Muscle of arm (tissue), 12 donors: ENCODE measurements around the gene C20orf141. TPM values are rescaled to one million over a fixed set of nuclear protein-coding genes. Genes with fewer than 3 reads are reported as not detected.
A peak's percentile ranks its signal among the peaks of the same experiment; 100 is the strongest.
"Not testable (repeated sequence)": the region's sequence is repeated elsewhere in the genome, so short reads cannot be mapped to it uniquely, and the experiment has no call there.

ENCODE experiments used
- DNase-seq: peaks from one replicate; pipeline ENCODE4 v3.0.0-alpha.2; 2013
- polyA plus RNA-seq, 12 donors: library from polyadenylated mRNA; unstranded; fragments of 120-200 nt; gene quantifications; one replicate each; pipeline ENCODE4 v1.2.1, GENCODE V29; 2013; ENCODE audit not compliant: insufficient read length in 12 of 12

The C20orf141 gene
- polyA plus RNA-seq, 12 donors: not detected

DNA sequence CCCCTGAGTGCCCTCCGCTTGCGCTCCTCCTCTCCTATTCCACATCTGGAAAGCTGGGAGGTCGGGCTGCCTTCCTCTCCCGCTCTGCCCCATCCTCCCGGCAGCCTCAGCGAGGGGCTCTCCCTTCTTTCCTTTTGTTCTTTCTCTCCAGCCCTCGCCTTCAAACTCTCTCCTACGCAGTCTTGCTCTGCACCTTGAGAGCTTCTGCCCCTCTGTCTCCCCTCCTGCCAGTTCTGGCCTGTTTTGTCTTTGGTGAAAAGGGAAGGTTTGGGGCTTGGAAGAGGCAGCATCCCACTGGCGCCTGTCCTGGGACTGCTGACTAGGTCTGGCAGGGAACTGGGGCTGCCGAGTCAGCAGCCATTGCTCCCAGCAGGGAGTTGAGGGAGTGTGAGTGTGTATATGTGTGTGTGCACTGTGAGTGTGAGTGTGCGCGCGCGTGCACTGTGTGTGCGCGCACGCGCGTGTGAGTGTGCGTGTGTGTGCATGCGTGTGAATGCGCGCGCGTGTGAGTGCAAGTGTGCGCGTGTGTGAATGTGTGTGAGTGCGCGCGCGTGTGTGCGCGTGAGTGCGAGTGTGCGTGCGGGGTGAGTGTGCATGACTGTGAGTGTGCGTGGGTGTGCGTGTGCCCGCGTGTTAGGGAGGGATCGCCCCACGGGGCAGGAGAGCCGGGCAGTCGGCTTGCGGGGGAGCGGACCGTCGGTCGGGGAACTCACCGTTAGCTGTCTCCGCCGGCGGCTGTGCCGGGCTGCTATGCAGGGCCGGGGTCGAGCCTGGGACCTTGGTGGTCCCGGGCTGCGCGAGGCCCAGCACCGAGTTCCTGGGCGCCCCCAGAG is 14.9 kb upstream of the C20orf141 start:
- DNase-seq: no peak

DNA sequence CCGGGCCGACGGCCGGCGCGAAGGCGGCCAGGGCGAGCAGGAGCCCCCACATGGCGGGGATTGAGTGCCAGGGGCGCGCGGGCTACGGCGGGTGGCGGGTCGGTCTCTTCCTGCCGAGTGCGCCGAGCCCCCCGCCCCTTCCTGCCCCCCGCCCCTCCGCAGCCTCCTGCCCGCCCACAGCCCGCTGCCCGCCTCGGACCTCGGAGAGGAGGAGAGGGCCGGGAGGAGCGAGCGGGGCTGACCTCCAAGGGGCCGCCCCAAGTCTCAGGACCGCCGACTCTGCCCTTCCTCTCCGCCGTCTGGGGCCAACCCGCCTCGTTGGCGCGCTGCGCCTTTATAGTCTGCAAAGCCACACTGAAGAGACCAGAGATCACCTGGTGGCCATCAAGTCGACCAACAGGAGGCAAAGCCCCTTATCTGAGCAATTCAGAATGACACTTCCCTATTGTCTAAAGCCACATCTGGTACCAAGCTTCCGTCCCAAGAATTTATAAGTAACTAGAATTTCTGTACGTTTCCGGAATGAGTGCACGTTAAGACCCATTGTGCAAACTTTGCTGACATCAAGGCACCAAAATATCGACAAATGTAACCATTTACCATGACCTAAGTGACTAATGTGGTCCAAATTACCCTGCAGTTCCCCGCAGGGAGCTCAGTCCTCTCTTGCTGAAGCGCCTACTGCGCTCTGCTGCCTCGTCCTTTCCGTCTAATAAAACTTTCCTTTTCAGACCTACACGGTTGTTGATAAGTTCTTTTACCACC is 14.1 kb upstream of the C20orf141 start, which contains the start of gene CPXM1:
CPXM1 (minus strand) TSS at position 107 of the 765 bp plus-strand sequence; CDS start at position 52, 55 bp downstream.
- DNase-seq: peak; percentile 49

DNA sequence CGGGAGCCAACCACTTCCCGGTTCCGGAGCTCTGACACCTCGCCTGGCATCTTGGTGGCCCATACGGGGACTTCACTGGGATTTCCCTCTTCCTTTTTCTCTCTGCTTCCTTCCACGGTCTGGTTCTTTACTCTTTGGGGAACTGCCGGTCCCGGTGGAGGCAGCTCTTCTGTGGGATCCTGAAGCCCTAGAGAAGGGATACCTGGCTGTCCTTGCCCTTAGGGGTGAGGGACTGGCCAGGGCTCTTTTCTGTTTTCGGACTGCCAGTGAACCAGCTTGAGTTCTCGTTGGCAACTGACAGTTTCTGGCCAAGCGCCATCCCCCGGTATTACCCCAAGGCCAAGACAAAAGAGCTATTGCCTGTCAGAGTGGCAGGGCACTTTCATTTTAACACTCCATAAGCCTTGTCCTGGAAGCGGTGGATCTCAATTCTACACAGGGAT is 13.5 kb upstream of the C20orf141 start:
- DNase-seq: no peak

DNA sequence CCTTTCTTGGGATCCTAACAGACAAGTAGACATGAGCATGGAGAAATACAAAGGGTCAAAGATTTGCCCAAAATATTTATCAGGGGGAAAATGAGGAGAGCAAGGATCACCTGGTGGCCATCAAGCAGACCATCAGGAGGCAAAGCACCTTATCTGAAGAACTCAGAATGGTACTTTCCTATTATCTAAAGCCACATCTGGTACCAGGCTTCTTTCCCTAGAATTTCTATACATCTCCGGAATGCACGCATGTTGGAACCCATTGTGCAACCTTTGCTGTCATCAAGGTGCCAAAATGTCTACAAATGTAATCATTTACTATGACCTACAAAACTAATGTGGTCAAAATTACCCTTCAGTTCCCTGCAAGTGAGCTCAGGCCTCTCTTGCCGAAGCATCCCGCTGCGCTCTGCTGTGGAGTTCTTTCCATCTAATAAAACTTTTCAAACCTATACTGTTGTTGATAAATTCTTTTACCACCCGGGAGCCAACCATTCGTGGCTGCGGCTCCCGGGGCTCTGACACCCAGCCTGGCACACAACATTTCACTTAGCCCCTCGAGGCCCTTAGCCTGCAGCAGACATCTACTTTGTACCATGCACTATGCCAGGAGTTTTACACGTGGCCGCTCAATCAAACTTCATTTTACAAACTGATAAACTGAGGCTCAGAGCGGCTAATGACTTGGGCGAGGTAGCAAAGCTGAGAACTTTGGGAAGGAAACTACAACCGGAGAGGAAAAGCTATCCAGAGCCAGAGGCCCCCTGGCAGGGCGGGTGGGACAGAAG is 10.6 kb upstream of the C20orf141 start:
- no peak for DNase-seq

DNA sequence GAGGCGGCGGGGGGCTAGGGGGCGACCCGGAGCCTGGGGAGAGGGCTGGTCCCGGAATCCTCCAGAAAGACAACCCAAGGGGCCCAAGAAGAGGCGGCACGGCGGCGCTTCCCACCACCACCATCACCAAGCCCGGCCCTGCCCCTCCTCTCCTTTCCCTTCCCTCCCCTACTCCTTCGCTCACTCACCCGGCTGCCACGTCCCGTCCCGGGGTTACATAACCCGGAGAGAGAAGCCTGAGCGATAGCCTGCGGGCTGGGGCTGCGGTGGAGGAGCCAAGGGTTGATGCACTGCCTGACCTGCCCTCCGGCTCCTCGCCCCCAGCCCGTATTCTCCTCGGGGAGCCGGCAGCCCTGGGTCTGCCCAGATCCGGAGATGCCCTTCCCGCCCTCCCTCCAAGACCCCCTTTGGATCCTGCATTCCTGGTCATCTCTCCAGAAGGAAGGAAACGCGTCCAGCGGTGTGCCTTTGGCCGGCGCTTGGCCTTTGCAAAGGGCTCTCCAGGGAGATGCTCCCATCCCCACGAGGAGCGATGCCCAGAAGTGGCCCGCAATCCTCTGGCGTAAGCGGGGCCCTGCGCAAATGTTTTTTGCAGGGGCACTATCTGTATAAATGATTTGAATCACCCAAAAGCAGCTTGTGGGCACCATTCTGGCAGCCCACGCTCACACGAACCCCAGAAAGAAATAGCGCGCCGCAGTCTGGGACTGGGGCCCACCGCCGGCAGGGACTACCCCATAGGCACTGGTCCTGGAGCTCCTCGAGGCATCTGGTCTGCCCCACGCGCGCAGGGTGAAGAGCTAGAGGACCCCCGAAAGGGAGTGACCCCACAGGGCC is 9.7 kb upstream of the C20orf141 start:
- no peak for DNase-seq

DNA sequence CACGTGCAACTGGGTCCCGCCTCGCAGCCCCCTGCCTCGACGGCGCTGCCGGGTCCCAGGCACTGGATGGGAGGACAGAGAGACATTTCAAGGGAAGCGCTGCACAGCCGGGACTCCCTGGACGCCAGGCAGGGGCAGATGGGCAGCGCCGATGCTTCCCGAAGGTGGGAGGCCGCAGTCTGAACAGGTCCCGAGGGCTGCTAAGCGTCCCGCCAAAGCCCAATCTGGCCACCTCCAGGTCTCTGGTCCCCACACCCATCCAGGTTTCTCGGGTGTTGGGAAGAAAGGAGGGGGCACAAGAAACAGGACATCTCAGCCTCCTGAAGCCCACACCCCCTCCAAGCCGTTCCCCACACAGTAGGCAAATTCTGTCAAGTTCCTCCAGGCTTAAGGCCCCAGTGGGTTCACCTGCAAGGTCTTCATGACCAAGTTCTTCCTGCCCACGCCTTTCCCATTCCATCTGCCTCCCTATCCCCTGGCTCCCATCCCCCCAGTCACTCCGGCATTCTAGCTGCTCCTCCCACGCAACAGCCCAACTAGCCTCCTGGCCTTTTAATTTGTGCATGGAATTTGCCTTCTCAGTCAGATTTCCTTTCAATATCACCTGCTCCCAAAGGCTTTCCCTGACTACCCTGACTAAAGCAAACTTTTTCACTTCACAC is 9.0 kb upstream of the C20orf141 start:
- no peak for DNase-seq

DNA sequence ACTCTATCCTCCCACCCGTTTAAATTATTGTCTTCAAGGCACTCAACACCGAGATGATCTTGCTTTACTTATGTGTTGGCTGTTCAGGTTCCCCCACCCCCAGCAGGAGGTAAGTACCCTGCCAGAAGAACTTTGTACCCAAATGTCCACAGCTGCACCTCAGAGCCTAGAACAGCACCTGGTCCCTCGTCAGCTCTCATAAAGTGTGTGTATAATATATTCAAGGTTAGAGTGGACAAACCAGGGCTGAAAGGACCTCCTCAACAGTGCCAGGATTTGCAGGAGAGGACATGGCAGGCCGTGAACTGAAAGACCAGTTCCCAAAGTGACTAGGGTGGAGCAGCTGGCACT is 8.5 kb upstream of the C20orf141 start:
- DNase-seq: no peak

DNA sequence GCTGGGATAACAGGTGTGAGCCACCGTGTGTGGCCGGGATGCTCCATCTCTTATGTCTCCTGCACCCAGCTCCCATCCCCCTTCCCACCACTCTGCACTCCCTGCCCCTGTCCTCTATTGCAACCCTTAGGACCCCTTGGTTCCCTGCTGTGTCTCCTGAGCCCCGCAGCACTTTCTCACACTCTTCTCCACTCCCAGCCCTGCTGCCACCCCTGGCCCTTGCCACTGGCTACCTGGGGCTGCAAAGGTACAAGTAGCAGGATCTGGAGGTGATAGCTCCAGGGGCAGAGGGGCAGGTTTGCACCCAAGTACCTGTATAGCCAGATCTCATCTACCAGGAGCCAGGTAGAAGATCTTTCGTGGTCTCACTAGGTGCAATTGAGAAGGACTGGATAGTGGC is 7.8 kb upstream of the C20orf141 start:
- no peak for DNase-seq

DNA sequence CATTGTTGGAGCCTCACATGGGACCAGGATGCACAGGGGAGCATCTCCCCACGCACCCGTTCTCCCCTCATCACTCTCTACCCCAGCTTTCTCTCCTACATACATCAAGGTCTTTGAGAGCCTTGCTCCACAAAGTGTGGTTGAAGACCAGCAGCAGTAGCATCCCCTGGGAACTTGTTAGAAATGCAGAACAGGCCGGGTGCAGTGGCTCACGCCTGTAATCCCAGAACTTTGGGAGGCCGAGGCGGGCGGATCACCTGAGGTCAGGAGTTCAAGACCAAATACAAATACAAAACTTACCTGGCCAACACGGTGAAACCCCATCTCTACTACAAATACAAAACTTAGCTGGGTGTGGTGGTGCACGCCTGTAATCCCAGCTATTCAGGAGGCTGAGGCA is 6.9 kb upstream of the C20orf141 start:
- not testable (repeated sequence) for DNase-seq

DNA sequence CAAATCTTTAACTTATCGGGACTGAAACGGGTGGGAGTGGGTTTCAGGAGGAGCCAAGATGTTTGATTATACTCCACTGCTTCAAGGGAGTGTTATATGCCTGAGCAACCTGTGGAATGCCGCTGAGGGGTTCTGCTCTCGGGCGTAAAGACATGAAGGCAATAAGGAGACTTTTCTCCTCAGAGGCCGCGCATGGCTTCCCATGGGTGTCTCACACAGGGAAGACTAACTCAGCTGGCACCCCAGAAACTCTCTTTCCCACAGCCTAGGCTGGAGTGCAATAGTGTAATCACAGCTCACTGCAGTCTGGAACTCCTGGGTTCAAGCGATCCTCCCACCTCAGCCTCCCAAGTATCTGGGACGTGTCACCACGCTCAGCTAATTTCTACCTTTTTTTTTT is 5.1 kb upstream of the C20orf141 start:
- DNase-seq: no peak

DNA sequence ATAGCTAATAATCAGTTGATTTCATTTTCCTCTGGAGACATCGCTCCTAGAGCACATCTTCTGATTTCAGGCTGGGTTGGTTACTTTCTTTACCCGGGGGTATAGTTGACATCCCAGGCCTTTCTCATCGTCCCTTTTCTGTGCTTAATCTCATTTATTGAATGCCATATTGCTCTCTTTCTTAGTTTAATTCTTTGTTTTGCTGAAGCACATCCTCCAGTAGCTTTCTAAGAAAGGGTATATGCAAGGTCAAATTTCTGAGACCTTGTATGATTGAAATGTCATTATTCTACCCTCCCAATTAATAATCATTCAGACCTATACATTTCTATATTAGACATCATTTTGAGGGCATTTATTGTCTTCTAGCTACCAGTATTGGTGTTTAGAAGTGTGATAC is 2.6 kb upstream of the C20orf141 start:
- no peak for DNase-seq

DNA sequence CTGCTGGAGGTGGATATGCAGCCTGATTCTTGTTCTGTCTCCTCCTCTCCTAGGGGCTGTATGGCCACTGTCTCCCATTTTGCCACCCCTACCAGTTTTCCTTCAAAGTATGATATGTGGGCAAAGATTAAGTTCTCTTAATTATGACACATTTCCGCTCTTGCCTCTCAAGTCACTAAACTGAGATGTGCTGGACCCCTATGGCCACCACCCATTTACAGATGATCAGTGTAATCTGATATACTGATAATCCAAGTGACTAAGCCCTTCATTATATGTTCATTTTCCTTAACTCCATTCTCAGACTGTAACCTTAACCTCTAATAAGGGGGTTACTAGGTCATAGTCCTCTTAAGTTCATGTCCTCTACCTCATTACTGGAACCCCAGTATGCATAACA is 711 bp upstream of the C20orf141 start:
- no peak for DNase-seq

DNA sequence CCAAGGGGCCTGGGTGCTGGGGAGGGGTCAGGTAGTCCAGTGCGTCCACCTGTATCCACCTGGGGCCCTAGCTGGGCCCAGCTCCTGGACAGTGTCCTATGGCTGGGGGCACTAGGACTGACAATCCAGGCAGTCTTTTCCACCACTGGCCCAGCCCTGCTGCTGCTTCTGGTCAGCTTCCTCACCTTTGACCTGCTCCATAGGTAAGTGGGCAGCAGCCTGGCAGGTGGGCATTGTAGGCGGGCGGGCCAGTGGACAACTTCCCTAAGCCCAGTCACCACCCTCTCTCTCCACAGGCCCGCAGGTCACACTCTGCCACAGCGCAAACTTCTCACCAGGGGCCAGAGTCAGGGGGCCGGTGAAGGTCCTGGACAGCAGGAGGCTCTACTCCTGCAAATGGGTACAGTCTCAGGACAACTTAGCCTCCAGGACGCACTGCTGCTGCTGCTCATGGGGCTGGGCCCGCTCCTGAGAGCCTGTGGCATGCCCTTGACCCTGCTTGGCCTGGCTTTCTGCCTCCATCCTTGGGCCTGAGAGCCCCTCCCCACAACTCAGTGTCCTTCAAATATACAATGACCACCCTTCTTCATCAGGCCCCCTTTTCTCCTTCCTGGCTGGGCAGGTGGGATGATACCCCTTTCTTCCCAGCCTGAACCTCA is 584 bp downstream of the C20orf141 start:
- DNase-seq: no peak

DNA sequence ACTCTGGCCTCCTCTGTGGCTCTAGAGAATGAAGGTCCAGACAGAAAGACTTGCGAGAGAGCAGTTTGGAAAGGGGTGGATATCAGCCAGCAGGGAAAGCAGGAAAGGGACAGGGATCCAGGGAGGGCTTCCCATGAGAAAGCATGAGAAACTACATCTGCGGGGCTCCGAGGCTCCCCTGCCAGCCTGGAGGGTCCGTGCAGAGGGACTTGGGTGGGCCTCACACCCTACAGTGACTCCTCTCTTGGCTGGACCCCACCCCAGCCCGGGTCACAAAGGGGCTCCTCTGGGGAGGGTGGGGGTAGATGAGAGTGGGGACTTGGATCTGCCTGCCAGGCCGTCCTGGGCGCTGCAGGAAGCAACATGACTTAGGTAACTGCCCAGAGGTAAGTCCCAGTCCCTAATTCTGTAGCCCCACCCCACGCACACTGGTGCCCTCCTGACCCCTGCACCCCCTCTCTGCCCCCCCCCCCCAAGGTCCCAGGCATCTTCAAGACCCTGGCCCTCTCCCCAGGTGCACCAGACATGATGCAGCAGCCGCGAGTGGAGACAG is 1.3 kb downstream of the C20orf141 start, which contains the start of gene TMEM239:
TMEM239 (plus strand) TSS at position 335 of the 553 bp plus-strand sequence; CDS start at position 526, 191 bp downstream.
- no peak for DNase-seq

DNA sequence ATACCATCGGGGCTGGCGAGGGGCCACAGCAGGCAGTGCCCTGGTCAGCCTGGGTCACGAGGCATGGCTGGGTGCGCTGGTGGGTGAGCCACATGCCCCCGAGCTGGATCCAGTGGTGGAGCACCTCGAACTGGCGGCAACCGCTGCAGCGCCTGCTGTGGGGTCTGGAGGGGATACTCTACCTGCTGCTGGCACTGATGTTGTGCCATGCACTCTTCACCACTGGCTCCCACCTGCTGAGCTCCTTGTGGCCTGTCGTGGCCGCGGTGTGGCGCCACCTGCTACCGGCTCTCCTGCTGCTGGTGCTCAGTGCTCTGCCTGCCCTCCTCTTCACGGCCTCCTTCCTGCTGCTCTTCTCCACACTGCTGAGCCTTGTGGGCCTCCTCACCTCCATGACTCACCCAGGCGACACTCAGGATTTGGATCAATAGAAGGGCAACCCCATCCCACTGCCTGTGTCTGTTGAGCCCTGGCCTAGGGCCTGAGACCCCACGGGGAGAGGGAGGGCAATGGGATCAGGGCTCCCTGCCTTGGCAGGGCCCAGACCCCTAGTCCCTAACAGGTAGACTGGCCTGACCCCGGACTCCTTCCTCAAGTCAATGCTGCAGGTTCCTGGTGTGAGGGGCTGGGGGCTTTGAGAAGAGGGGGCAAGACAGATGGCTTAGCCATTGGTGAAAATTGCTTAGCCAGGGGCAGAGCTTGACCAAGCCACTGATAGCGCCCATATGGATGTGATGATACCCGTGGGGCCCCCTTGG is 2.0 kb downstream of the C20orf141 start:
- DNase-seq: no peak

DNA sequence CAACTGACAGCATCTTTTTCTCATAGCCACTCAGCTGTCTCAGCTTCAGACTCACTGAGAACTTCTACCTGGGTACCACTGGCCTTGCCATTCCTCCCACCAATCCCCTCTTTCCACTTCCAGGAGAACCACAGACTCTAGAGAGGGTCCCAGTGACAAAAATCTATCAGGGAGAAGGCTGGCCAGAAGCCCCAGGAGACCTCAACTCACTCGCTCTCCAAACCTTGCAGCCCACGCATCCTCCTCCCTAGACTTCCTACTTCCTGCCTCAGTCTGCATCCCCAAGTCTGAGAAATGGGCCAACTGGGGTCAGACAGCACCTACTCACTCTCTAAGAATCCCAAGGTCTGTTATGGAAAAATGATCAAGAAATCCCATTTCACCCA is 2.5 kb downstream of the C20orf141 start:
- DNase-seq: no peak

DNA sequence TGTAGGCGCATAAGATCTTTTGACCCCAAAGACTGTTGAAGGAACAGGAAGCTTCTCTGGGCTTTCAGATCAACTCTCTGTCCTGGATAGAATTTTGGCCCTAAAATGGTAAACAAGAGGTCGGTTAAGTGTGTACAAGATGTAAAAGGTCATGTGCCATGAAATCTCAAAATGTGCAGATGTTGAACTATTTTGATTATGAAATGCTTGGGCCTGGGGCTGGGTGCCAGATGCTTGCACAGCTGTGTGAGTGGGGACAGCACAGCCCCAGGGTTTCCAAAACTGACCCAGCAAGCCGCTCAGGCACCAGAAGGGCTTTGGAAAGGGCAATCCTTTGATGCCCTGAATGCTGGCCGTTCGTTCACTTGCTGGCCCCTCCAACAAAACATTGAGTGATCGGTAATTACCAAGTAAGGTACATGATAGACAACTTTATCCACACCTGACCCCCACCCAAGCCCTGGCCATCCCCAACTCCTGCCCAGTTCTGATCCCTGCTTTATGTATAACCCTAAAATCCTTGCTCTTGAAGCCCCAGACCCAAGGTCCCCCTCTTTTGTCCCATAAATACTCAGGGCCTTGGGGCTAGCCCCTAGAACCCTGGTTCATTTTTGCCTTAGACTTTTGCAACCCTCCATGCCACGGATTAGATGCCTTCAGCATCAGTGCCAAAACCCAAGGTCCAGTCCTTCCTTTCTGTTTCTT is 3.3 kb downstream of the C20orf141 start:
- no peak for DNase-seq
